DMS 273 treated with DMSO at 0.1 percent for 48 hours (cell line): ENCODE data around the gene RAPGEF4.

ENCODE experiments used
- DNase-seq: peaks from one replicate; lab custom pipeline; 2025; lab: John Stamatoyannopoulos, UW

Gene RAPGEF4

GRCh38 chr2:172735582-172736423, at the start of gene RAPGEF4:
Gene RAPGEF4, plus strand, starts transcription at chr2:172735845. Its CDS starts 139 bp downstream, at chr2:172735984.
- no peak for DNase-seq

GRCh38 chr2:172693037-172693436, 42.6 kb upstream of the RAPGEF4 start:
- peak; percentile 79 for DNase-seq

GRCh38 chr2:172693529-172694455, 41.9 kb upstream of the RAPGEF4 start:
- no peak for DNase-seq

- no peak for DNase-seq
Observed at GRCh38 chr2:172697296-172697695, 38.3 kb upstream of the RAPGEF4 start.

GRCh38 chr2:172698041-172698863, 37.4 kb upstream of the RAPGEF4 start:
- DNase-seq, result no peak

GRCh38 chr2:172701250-172701649, 34.4 kb upstream of the RAPGEF4 start:
- DNase-seq, result no peak

- DNase-seq, result no peak
Observed at GRCh38 chr2:172702451-172702850, 33.2 kb upstream of the RAPGEF4 start.

GRCh38 chr2:172704072-172704936, 31.3 kb upstream of the RAPGEF4 start:
- DNase-seq, result peak; percentile 35

- DNase-seq, result no peak
Observed at GRCh38 chr2:172705352-172705751, 30.3 kb upstream of the RAPGEF4 start.

- DNase-seq, result no peak
Observed at GRCh38 chr2:172708247-172708646, 27.4 kb upstream of the RAPGEF4 start.

- DNase-seq, result no peak
Observed at GRCh38 chr2:172709566-172710291, 25.9 kb upstream of the RAPGEF4 start.

GRCh38 chr2:172710584-172711047, 25.0 kb upstream of the RAPGEF4 start:
- no peak for DNase-seq

- no peak for DNase-seq
Observed at GRCh38 chr2:172711110-172711509, 24.5 kb upstream of the RAPGEF4 start.

GRCh38 chr2:172712251-172712650, 23.4 kb upstream of the RAPGEF4 start:
- DNase-seq, result no peak

- DNase-seq, result no peak
Observed at GRCh38 chr2:172713365-172713875, 22.2 kb upstream of the RAPGEF4 start.

- no peak for DNase-seq
Observed at GRCh38 chr2:172722481-172722880, 13.2 kb upstream of the RAPGEF4 start.

GRCh38 chr2:172723286-172723685, 12.4 kb upstream of the RAPGEF4 start:
- no peak for DNase-seq

GRCh38 chr2:172724724-172725123, 10.9 kb upstream of the RAPGEF4 start:
- DNase-seq, result no peak

- DNase-seq, result no peak
Observed at GRCh38 chr2:172725284-172725683, 10.4 kb upstream of the RAPGEF4 start.

- DNase-seq, result no peak
Observed at GRCh38 chr2:172725746-172726145, 9.9 kb upstream of the RAPGEF4 start.
